HFF-Myc (cell line): ENCODE data around the gene FDX1.

Experiments used
- DNase-seq: peaks from one replicate; pipeline ENCODE4 v3.0.0-alpha.2; 2011; ENCODE audit warnings: low read depth; ENCODE audit errors: extremely low read depth
- H3K4me3 ChIP-seq: replicated peaks from 2 replicates; pipeline ENCODE4 v1.5.1; 2011; ENCODE audit warnings: low read depth, mild to moderate bottlenecking, control low read depth, low read length
- CTCF ChIP-seq: IDR thresholded peaks from 2 replicates; pipeline ENCODE4 v1.5.1; 2012; ENCODE audit warnings: mild to moderate bottlenecking, low read depth, low read length, control low read depth; ENCODE audit errors: missing control alignments

FDX1 gene

DNA sequence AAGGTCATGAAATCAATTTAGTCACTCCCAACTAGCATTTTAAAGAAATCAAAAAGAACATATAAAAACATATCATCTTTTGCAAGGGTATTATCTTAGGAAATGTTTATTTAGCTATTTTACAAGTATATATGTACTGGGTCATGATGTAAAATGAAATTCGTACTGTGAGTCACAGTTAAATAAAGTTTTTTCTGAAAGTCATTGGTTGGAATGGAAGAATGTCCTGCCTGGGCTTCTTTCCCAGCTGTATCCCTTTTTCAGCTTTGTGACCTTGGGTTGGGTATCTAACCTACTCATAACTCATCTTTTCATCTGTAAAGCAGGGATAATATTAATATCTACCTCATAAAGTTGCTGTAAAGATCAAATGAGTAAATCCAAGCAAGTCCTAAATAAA is 15.7 kb downstream of the FDX1 start:
- H3K4me3 ChIP-seq: no peak overlapping the region
- TF ChIP-seq CTCF: no peak
- no peak for DNase-seq

DNA sequence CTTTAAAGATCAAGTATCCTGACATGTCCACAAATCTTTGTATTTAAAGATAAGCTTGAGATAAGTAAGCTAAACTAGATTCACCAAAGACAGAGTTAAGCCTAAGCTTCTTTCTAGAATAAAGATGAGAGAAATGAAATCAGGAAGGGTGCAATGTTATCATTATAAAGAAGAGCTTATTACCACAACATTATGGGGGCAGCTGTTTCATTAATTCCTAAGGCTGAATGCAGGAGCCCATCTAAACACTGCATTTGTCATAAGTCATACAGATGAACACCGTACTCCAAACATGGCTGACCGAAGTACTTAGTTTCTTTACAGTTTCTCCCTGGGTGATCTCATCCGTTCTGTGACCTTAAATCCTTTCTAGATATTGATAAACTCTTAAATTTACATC is 16.3 kb downstream of the FDX1 start:
- no peak overlapping the region for H3K4me3 ChIP-seq
- no peak for TF ChIP-seq CTCF
- no peak for DNase-seq

DNA sequence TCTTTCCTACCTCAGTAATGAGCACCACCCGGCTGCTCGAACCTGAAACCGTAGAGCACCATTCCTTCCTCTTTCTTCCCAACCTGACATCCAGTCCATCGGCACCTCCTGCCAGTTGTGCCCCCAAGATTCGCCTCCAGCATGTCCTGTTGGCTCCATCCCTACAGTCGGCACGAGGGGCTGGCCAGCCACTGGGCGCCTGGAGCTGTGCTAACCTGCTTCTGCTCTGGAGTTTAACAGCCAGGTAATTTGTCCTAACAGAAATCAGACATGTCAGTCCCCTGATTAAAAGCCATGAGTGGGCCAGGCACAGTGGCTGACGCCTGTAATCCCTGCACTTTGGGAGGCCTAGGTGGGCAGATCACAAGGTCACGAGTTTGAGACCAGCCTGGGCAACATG is 16.8 kb downstream of the FDX1 start:
- TF ChIP-seq CTCF: no peak
- no peak for DNase-seq
- H3K4me3 ChIP-seq: no peak overlapping the region

- TF ChIP-seq CTCF: no peak
- no peak for DNase-seq
- H3K4me3 ChIP-seq: no peak overlapping the region
Observed at GRCh38 chr11:110447343-110447742, 17.6 kb downstream of the FDX1 start.

- peak; percentile 20 for TF ChIP-seq CTCF
- no peak overlapping the region for H3K4me3 ChIP-seq
- DNase-seq: no peak
Observed at GRCh38 chr11:110447897-110448745, 18.4 kb downstream of the FDX1 start.

GRCh38 chr11:110450246-110450645 is 20.5 kb downstream of the FDX1 start:
- H3K4me3 ChIP-seq: no peak overlapping the region
- DNase-seq: no peak
- TF ChIP-seq CTCF: no peak

DNA sequence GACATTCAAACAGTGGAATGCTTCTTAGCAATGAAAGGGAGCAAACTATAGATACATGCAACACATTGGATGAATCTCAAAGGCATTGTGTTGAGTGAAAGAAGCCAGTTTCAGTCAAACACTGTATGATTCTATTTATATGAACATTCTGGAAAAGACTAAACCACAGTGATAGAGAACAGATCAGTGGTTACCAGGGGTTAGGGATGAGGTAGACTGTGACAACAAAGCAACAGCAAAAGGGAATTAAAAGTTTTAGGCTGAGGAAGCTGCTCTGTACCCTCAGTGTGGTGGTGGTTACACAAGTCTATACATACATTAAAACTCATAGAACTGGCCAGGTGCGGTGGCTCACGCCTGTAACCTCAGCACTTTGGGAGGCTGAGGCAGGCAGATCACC is 23.0 kb downstream of the FDX1 start:
- DNase-seq: no peak

More for the DNA sequence above, 23.0 kb downstream of the FDX1 start:
- H3K4me3 ChIP-seq: no peak overlapping the region
- TF ChIP-seq CTCF: no peak
